H1 (cell line): ENCODE measurements around the gene CAMTA1. TPM values are rescaled to one million over a fixed set of nuclear protein-coding genes. Genes with fewer than 3 reads are reported as not detected.

Source experiments
- CTCF ChIA-PET: fragments of 300-600 bp; sonication (Branson Sonifier 250); formaldehyde crosslinking; loops from one replicate; lab custom pipeline; 2021; ENCODE audit not compliant: partially characterized antibody; lab: Charles Lee
- POLR2A ChIA-PET: fragments of 300-600 bp; sonication (Branson Sonifier 250); formaldehyde crosslinking; loops from one replicate; lab custom pipeline; 2021; ENCODE audit warnings: inconsistent platforms; ENCODE audit not compliant: partially characterized antibody; lab: Charles Lee
- DNase-seq, 2 experiments: peaks; one replicate each; pipeline versions ENCODE4 v3.0.0 to v3.0.0-alpha.2; 2010 to 2022; ENCODE audit warnings: low spot score in 2 of 2, low read depth in 1 of 2, mixed read lengths in 1 of 2
- FAIRE-seq: peaks from 2 replicates; lab custom pipeline; 2011; peaks lifted over from hg19 to GRCh38; lab: Jason Lieb, UNC
- H2AFZ ChIP-seq: 2 replicates; pipeline ENCODE4 v1.8.1; 2012; ENCODE audit warnings: low read length, inconsistent platforms
- H2AK5ac ChIP-seq: 2 replicates; pipeline ENCODE4 v1.6.1; 2013; ENCODE audit warnings: low read depth, low read length
- H2BK120ac ChIP-seq: replicated peaks from 2 replicates; pipeline ENCODE3; 2013; ENCODE audit warnings: low read depth, low read length, inconsistent platforms
- H2BK12ac ChIP-seq: 2 replicates; pipeline ENCODE4 v1.6.1; 2013; ENCODE audit warnings: low read depth, low read length
- H2BK15ac ChIP-seq: 2 replicates; pipeline ENCODE4 v1.6.1; 2013; ENCODE audit warnings: low read length
- H2BK20ac ChIP-seq: 2 replicates; pipeline ENCODE4 v1.6.1; 2013; ENCODE audit warnings: low read length
- H2BK5ac ChIP-seq: 2 replicates; pipeline ENCODE4 v1.6.1; 2013; ENCODE audit warnings: low read depth, low read length
- H3K14ac ChIP-seq: 2 replicates; pipeline ENCODE4 v1.6.1; 2013; ENCODE audit warnings: inconsistent platforms; ENCODE audit not compliant: insufficient read length
- H3K18ac ChIP-seq: 2 replicates; pipeline ENCODE4 v1.6.1; 2013; ENCODE audit warnings: low read length; ENCODE audit errors: extremely low read depth
- H3K23ac ChIP-seq: 2 replicates; pipeline ENCODE4 v1.6.1; 2013; ENCODE audit warnings: inconsistent platforms; ENCODE audit not compliant: insufficient read length
- H3K23me2 ChIP-seq: 2 replicates; pipeline ENCODE4 v1.6.1; 2013; ENCODE audit warnings: low read depth, low read length
- H3K27ac ChIP-seq: 2 replicates; pipeline ENCODE4 v1.6.1; 2011; ENCODE audit warnings: low read depth, low read length, inconsistent platforms
- H3K27me3 ChIP-seq, 4 experiments: replicated peaks in 1 of 4; 1 replicate in 1 of 4; 2 replicates in 3 of 4; pipeline versions ENCODE4 v1.6.1 to v1.8.1; 2011 to 2013; ENCODE audit warnings: low read length in 3 of 4, mild to moderate bottlenecking in 3 of 4, inconsistent platforms in 2 of 4, mixed read lengths in 2 of 4, moderate library complexity in 1 of 4; ENCODE audit not compliant: control insufficient read depth in 3 of 4, insufficient read depth in 3 of 4; ENCODE audit errors: extremely low read depth in 1 of 4
- H3K36me3 ChIP-seq, 4 experiments: 2 replicates each; pipeline versions ENCODE4 v1.6.1 to v1.8.1; 2011 to 2013; ENCODE audit warnings: mild to moderate bottlenecking in 4 of 4, low read length in 3 of 4, moderate library complexity in 2 of 4, control low read depth in 1 of 4, inconsistent platforms in 1 of 4; ENCODE audit not compliant: insufficient read depth in 4 of 4, control insufficient read depth in 2 of 4
- H3K4ac ChIP-seq: replicated peaks from 2 replicates; pipeline ENCODE3; 2013; ENCODE audit warnings: low read length, low read depth, mixed read lengths, inconsistent platforms; ENCODE audit not compliant: insufficient read length
- H3K4me1 ChIP-seq, 4 experiments: replicated peaks in 1 of 4; 1 replicate in 1 of 4; 2 replicates in 3 of 4; pipeline versions ENCODE4 v1.6.1 to v1.8.1; 2011 to 2013; ENCODE audit warnings: low read length in 3 of 4, inconsistent platforms in 2 of 4, mixed read lengths in 1 of 4; ENCODE audit not compliant: insufficient read depth in 4 of 4, control insufficient read depth in 3 of 4
- H3K4me2 ChIP-seq, 2 experiments: 2 replicates each; pipeline versions ENCODE4 v1.6.1 to v1.8.1; 2011 to 2013; ENCODE audit warnings: low read depth in 2 of 2, low read length in 2 of 2, control low read depth in 1 of 2, inconsistent platforms in 1 of 2, mild to moderate bottlenecking in 1 of 2; ENCODE audit not compliant: insufficient read depth in 1 of 2
- H3K4me3 ChIP-seq, 4 experiments: fragments of 200-600, 300-600 bp in 1 of 4; sonication (generic), shearing (Covaris generic), sonication (Bioruptor Twin) in 1 of 4; 2 replicates each; pipeline versions ENCODE4 v1.5.1 to v1.8.1; 2011 to 2016; ENCODE audit warnings: low read length in 4 of 4, low read depth in 3 of 4, control low read depth in 2 of 4, inconsistent platforms in 2 of 4, mild to moderate bottlenecking in 2 of 4, mixed read lengths in 1 of 4, moderate library complexity in 1 of 4; ENCODE audit not compliant: insufficient read depth in 2 of 4; ENCODE audit errors: extremely low read depth in 1 of 4
- H3K56ac ChIP-seq: replicated peaks from 2 replicates; pipeline ENCODE3; 2013; ENCODE audit warnings: low read depth, mild to moderate bottlenecking, mixed read lengths, low read length, inconsistent platforms; ENCODE audit not compliant: insufficient read length
- H3K79me1 ChIP-seq: 2 replicates; pipeline ENCODE4 v1.6.1; 2013; ENCODE audit warnings: low read depth, low read length, control low read depth
- H3K79me2 ChIP-seq, 2 experiments: 2 replicates each; pipeline versions ENCODE4 v1.6.1 to v1.8.1; 2012 to 2013; ENCODE audit warnings: low read length in 2 of 2, mild to moderate bottlenecking in 2 of 2, inconsistent platforms in 1 of 2; ENCODE audit not compliant: insufficient read depth in 2 of 2, control insufficient read depth in 1 of 2
- H3K9ac ChIP-seq, 4 experiments: replicated peaks in 1 of 4; 1 replicate in 1 of 4; 2 replicates in 3 of 4; pipeline versions ENCODE4 v1.6.1 to v1.8.1; 2011 to 2013; ENCODE audit warnings: low read depth in 3 of 4, low read length in 3 of 4, control low read depth in 2 of 4, mild to moderate bottlenecking in 2 of 4, moderate library complexity in 2 of 4, inconsistent platforms in 1 of 4; ENCODE audit errors: extremely low read depth in 1 of 4
- H3K9me3 ChIP-seq, 2 experiments: 2 replicates each; pipeline versions ENCODE4 v1.6.1 to v1.8.1; 2012 to 2013; ENCODE audit warnings: mild to moderate bottlenecking in 2 of 2, moderate library complexity in 2 of 2, control low read depth in 1 of 2, inconsistent platforms in 1 of 2, low read depth in 1 of 2, low read length in 1 of 2, mixed read lengths in 1 of 2; ENCODE audit not compliant: insufficient read depth in 2 of 2
- H4K20me1 ChIP-seq, 2 experiments: replicated peaks in 1 of 2; 2 replicates each; pipeline versions ENCODE3 to v1.8.1; 2011 to 2013; ENCODE audit warnings: inconsistent platforms in 2 of 2, low read length in 2 of 2, mild to moderate bottlenecking in 1 of 2; ENCODE audit not compliant: insufficient read depth in 2 of 2, control insufficient read depth in 1 of 2
- H4K5ac ChIP-seq: 2 replicates; pipeline ENCODE4 v1.6.1; 2013; ENCODE audit warnings: low read length, low read depth, mixed read lengths, inconsistent platforms; ENCODE audit not compliant: insufficient read length
- H4K8ac ChIP-seq: 2 replicates; pipeline ENCODE4 v1.8.0; 2013; ENCODE audit warnings: mild to moderate bottlenecking, moderate library complexity, low read length, inconsistent platforms; ENCODE audit not compliant: insufficient read depth; ENCODE audit errors: extremely low read depth
- H4K91ac ChIP-seq: replicated peaks from 2 replicates; pipeline ENCODE3; 2013; ENCODE audit warnings: low read length, mixed read lengths, inconsistent platforms; ENCODE audit not compliant: insufficient read length
- BACH1 ChIP-seq: IDR thresholded peaks from 2 replicates; pipeline ENCODE4 v1.6.1; 2012; ENCODE audit warnings: low read length, improper control_type of control experiment
- CEBPB ChIP-seq: IDR thresholded peaks from 2 replicates; pipeline ENCODE4 v1.6.1; 2012; ENCODE audit warnings: low read depth, low read length
- CREB1 ChIP-seq: IDR thresholded peaks from 2 replicates; pipeline ENCODE4 v1.6.1; 2012; ENCODE audit warnings: inconsistent platforms
- EZH2 ChIP-seq: fragments of 200-600 bp; sonication (generic); IDR thresholded peaks from 2 replicates; pipeline ENCODE4 v1.7.1; 2012; ENCODE audit warnings: low read depth, mild to moderate bottlenecking, moderate library complexity, low read length, inconsistent platforms; ENCODE audit not compliant: severe bottlenecking
- KDM4A ChIP-seq: IDR thresholded peaks from one replicate; pipeline ENCODE4 v1.7.1; 2012; ENCODE audit warnings: low read depth, mild to moderate bottlenecking, moderate library complexity, low read length, inconsistent platforms; ENCODE audit not compliant: severe bottlenecking
- KDM5A ChIP-seq: fragments of 200-600 bp; IDR thresholded peaks from 2 replicates; pipeline ENCODE4 v1.7.1; 2012; ENCODE audit warnings: mild to moderate bottlenecking, low read length, inconsistent platforms, mixed read lengths
- RBBP5 ChIP-seq: IDR thresholded peaks from 2 replicates; pipeline ENCODE4 v1.7.1; 2012; ENCODE audit warnings: low read depth, mild to moderate bottlenecking, inconsistent platforms, low read length, moderate library complexity, borderline replicate concordance
- SAP30 ChIP-seq: fragments of 300-600 bp; sonication (generic); IDR thresholded peaks from 2 replicates; pipeline ENCODE4 v1.7.1; 2012; ENCODE audit warnings: low read length, moderate library complexity, mild to moderate bottlenecking, inconsistent platforms; ENCODE audit not compliant: insufficient read depth, insufficient replicate concordance
- TBP ChIP-seq: IDR thresholded peaks from 2 replicates; pipeline ENCODE4 v1.6.1; 2011; ENCODE audit warnings: low read depth, low read length, improper control_type of control experiment
- WGBS, 2 experiments: shearing (Covaris generic) in 1 of 2; methylation state at CpG; one replicate each; pipeline versions ENCODE4 v1.1.6 to v1.1.7; 2013 to 2015; ENCODE audit warnings: low lambda C conversion rate in 2 of 2, mixed read lengths in 2 of 2, inconsistent platforms in 1 of 2, low coverage in 1 of 2, missing lambda C conversion rate in 1 of 2; ENCODE audit not compliant: insufficient replicate concordance in 2 of 2, insufficient coverage in 1 of 2, insufficient read length in 1 of 2; ENCODE audit errors: extremely low coverage in 1 of 2, missing lambda C conversion rate in 1 of 2; 5-methylcytosine and 5-hydroxymethylcytosine counted together
- polyA plus RNA-seq, 7 experiments: library from polyadenylated mRNA; depleted of rRNA in 3 of 7; stranded (reverse) in 5 of 7; unstranded in 2 of 7; fragments of >200 nt in 5 of 7; fragments of 200-250 nt in 2 of 7; gene quantifications; 1 replicate in 5 of 7; 2 replicates in 1 of 7; 4 replicates in 1 of 7; pipeline versions ENCODE4 v1.2.1 to v1.2.3, GENCODE V29; 2011 to 2013; ENCODE audit warnings: missing spikeins in 2 of 7, mixed read lengths in 2 of 7
- total RNA-seq: library from RNA; stranded (reverse); fragmentation: NEBNext Ultra II Directional; extraction: Animal tissue kit (Norgen Biotek cat#: 25700); gene quantifications from 2 replicates; pipeline ENCODE4 v1.2.1, GENCODE V29; 2021
- TF ChIP-seq, protein P1 (sequence below): IDR thresholded peaks from 2 replicates; pipeline ENCODE4 v1.6.1; 2012; ENCODE audit warnings: low read length, inconsistent platforms

CAMTA1 gene
- total and polyA plus RNA-seq, 2 of the 8 experiments (the other 6 are each of a cell fraction or from before 2014, with no cell fraction given) = 65.0 to 119 TPM

DNA sequence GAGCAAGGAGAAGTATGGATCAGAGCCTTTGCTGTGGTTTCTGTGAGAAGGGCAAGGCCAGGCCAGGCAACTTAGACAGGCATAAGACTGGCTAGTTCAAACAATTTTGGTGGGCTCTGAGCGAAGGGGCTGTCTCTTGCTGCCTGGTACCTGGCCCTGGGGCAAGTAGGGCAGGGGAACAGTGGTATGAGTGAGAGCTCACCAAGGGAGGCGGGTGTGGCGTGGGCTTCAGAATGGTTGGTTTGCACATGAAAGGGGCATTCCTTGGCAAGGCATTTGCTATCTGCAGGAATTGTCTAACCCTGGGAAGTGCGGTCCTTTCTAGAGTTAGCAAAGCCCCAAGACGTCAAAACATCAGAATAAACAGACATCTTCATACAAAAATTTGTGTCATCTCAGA is 210.5 kb downstream of the CAMTA1 start:
- TF ChIP-seq, protein P1, sequence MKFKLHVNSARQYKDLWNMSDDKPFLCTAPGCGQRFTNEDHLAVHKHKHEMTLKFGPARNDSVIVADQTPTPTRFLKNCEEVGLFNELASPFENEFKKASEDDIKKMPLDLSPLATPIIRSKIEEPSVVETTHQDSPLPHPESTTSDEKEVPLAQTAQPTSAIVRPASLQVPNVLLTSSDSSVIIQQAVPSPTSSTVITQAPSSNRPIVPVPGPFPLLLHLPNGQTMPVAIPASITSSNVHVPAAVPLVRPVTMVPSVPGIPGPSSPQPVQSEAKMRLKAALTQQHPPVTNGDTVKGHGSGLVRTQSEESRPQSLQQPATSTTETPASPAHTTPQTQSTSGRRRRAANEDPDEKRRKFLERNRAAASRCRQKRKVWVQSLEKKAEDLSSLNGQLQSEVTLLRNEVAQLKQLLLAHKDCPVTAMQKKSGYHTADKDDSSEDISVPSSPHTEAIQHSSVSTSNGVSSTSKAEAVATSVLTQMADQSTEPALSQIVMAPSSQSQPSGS = no peak
- TF ChIP-seq KDM5A = no peak
- no peak for TF ChIP-seq KDM4A
- TF ChIP-seq RBBP5 = no peak
- no peak for TF ChIP-seq CREB1
- no peak for TF ChIP-seq BACH1
- TF ChIP-seq TBP = no peak
- TF ChIP-seq CEBPB = no peak
- no peak for TF ChIP-seq EZH2
- TF ChIP-seq SAP30 = no peak
- TF ChIP-seq, all 59 proteins: peak for 0
- no peaks in the 10 kb centered on the region for H4K20me1 ChIP-seq
- no peak for FAIRE-seq
- no peaks in the 10 kb centered on the region for H3K27me3 ChIP-seq
- H2AFZ ChIP-seq = no peak overlapping the region
- DNase-seq = no peak
- no peaks in the 10 kb centered on the region for H3K36me3 ChIP-seq
- H3K4me3 ChIP-seq = no peak overlapping the region
- no peak overlapping the region for H2BK12ac ChIP-seq
- no peak overlapping the region for H3K14ac ChIP-seq
- no peak overlapping the region for H3K9ac ChIP-seq
- H3K23ac ChIP-seq = no peak overlapping the region
- H2BK120ac ChIP-seq = no peak overlapping the region
- no peak overlapping the region for H2AK5ac ChIP-seq
- H2BK5ac ChIP-seq = no peak overlapping the region
- H3K23me2 ChIP-seq = no peaks in the 10 kb centered on the region
- ChIA-PET POLR2A (no interaction called here), CTCF (interaction anchor here (0.6 to 2.5 kb wide), 5 partner anchors 11 to 1041 kb away, joined by 3 to 10 read pairs (median 3); no protein-coding TSS in a partner anchor)
- no peak overlapping the region for H3K56ac ChIP-seq
- no peak overlapping the region for H3K18ac ChIP-seq
- no peak overlapping the region for H3K27ac ChIP-seq
- no peak overlapping the region for H4K91ac ChIP-seq
- no peak overlapping the region for H2BK15ac ChIP-seq
- H3K4me1 ChIP-seq = peaks cover 3 to 7% (median 5%) of the 10 kb centered on the region in 4 experiments; a peak in 6 of 7 replicates
- H3K79me1 ChIP-seq = no peaks in the 10 kb centered on the region
- H3K4ac ChIP-seq = no peak overlapping the region
- H3K79me2 ChIP-seq = no peaks in the 10 kb centered on the region
- no peaks in the 10 kb centered on the region for H3K9me3 ChIP-seq
- no peak overlapping the region for H3K4me2 ChIP-seq
- no peak overlapping the region; the same call in none of the 2 replicates for H4K8ac ChIP-seq
- 63% methylated on average over 5 of the region's 5 CpGs; no CpG with 5 or more reads in 1 of the 2 experiments for WGBS, 2 experiments
- H4K5ac ChIP-seq = no peak overlapping the region
- H2BK20ac ChIP-seq = no peak overlapping the region
